ENCODE measurements around the gene TFAP2E.

- TF ChIP-seq REST (IDR thresholded peaks at IDR 0.05; ENCODE audit: insufficient read depth in 1 of 2, low read depth in 2 of 2, low read length in 2 of 2) = no peak
- TF ChIP-seq TAF1 (IDR thresholded peaks at IDR 0.05; ENCODE audit: borderline replicate concordance, insufficient read depth, low read length) = no peak
- no peak for TF ChIP-seq SIN3A (IDR thresholded peaks at IDR 0.05; ENCODE audit: borderline replicate concordance, insufficient read depth, low read length)
Measured at GRCh38 chr1:35590476-35591040, 17.4 kb downstream of the TFAP2E start.

Measured in PFSK-1 (cell line).